NCI-H128 (cell line): Measurements from ENCODE around the gene TFG.

ENCODE experiments used
- DNase-seq: peaks from one replicate; lab custom pipeline; 2025; ENCODE audit not compliant: unreplicated experiment; lab: John Stamatoyannopoulos, UW

Gene TFG

GRCh38 chr3:100789579-100789978 lies 80.3 kb downstream of the TFG start:
- no peak for DNase-seq

GRCh38 chr3:100796556-100796955 lies 87.3 kb downstream of the TFG start:
- DNase-seq, result no peak

GRCh38 chr3:100798012-100798411 lies 88.7 kb downstream of the TFG start:
- DNase-seq, result no peak
